A673 (cell line): ENCODE results near the gene AKAP12. TPM values are rescaled to one million over a fixed set of nuclear protein-coding genes. Genes with fewer than 3 reads are reported as not detected.
A peak's percentile ranks its signal among the peaks of the same experiment; 100 is the strongest.

Source experiments
- BruUV-seq: library from RNA; stranded (reverse); fragments of 400-500 nt; replicated peaks from 2 replicates; lab custom pipeline; 2021; lab: Mats Ljungman, UMichigan
- CTCF ChIA-PET: fragments of 300-600 bp; sonication (Branson Sonifier 250); formaldehyde crosslinking; loops from one replicate; lab custom pipeline; 2022; ENCODE audit warnings: antibody characterized with exemption; lab: Charles Lee
- POLR2A ChIA-PET: fragments of 300-600 bp; sonication (Branson Sonifier 250); formaldehyde crosslinking; loops from one replicate; lab custom pipeline; 2022; ENCODE audit warnings: antibody characterized with exemption; ENCODE audit not compliant: low non-redundant PET; lab: Charles Lee
- DNase-seq: peaks from one replicate; pipeline ENCODE4 v3.0.0-alpha.2; 2015; ENCODE audit warnings: low spot score
- H3K27ac ChIP-seq: fragments of 200-600 bp; sonication (generic); 2 replicates; pipeline ENCODE4 v1.5.1; 2016; ENCODE audit warnings: mixed run types, low read depth, mild to moderate bottlenecking, mixed read lengths, antibody characterized with exemption, low read length; ENCODE audit not compliant: poor library complexity, severe bottlenecking
- H3K27me3 ChIP-seq: fragments of 200-600 bp; sonication (generic); replicated peaks from 2 replicates; pipeline ENCODE4 v1.6.1; 2017; ENCODE audit warnings: mixed run types, low read depth, mild to moderate bottlenecking, mixed read lengths, antibody characterized with exemption, low read length; ENCODE audit not compliant: insufficient read depth, poor library complexity
- H3K36me3 ChIP-seq: fragments of 200-600 bp; sonication (generic); 2 replicates; pipeline ENCODE4 v1.6.1; 2016; ENCODE audit warnings: mixed run types, mild to moderate bottlenecking, mixed read lengths, antibody characterized with exemption, low read length; ENCODE audit not compliant: insufficient read depth, poor library complexity, severe bottlenecking
- H3K4me1 ChIP-seq: fragments of 200-600 bp; sonication (generic); 2 replicates; pipeline ENCODE4 v1.6.1; 2017; ENCODE audit warnings: mixed run types, mild to moderate bottlenecking, mixed read lengths, antibody characterized with exemption, low read length; ENCODE audit not compliant: insufficient read depth, poor library complexity, severe bottlenecking
- H3K4me3 ChIP-seq: fragments of 200-600 bp; sonication (generic); 2 replicates; pipeline ENCODE4 v1.5.1; 2016; ENCODE audit warnings: low read depth, mixed run types, mild to moderate bottlenecking, mixed read lengths, low read length; ENCODE audit not compliant: poor library complexity, severe bottlenecking
- H3K9me3 ChIP-seq: fragments of 200-600 bp; sonication (generic); 2 replicates; pipeline ENCODE4 v1.6.1; 2016; ENCODE audit warnings: mixed run types, low read depth, mild to moderate bottlenecking, mixed read lengths, antibody characterized with exemption, low read length; ENCODE audit not compliant: poor library complexity, severe bottlenecking
- CTCF ChIP-seq: fragments of 300-800, 200-600 bp; sonication (generic); conservative IDR thresholded peaks from 2 replicates; pipeline ENCODE4 v1.5.1; 2017; ENCODE audit warnings: low read depth, mild to moderate bottlenecking, antibody characterized with exemption, low read length, moderate library complexity, mixed read lengths
- EZH2 ChIP-seq: fragments of 200-600 bp; sonication (generic); IDR thresholded peaks from 2 replicates; pipeline ENCODE4 v1.6.1; 2017; ENCODE audit warnings: borderline replicate concordance, low read depth, mild to moderate bottlenecking, mixed read lengths, antibody characterized with exemption, low read length; ENCODE audit not compliant: poor library complexity, severe bottlenecking
- intact Hi-C: fragments of 100-400 bp; cut with micrococcal nuclease; formaldehyde crosslinking; loops from one replicate; pipeline ENCODE4 v1.10.0; 2022; ENCODE audit not compliant: unreplicated experiment
- total RNA-seq: library from RNA; stranded (reverse); gene quantifications from 2 replicates; pipeline ENCODE4 v1.2.3, GENCODE V29; 2021

Gene AKAP12
- total RNA-seq, 1 experiment from 2014 or later = 37.3 TPM

GRCh38 chr6:151327101-151327500 is 87.3 kb downstream of the AKAP12 start:
- TF ChIP-seq EZH2 (no peak), CTCF (no peak)
- Histone ChIP-seq H3K9me3 (no peaks in the 10 kb centered on the region), H3K4me1 (peaks cover 44% of the 10 kb centered on the region), H3K4me3 (no peak overlapping the region), H3K36me3 (no peaks in the 10 kb centered on the region), H3K27ac (no peak overlapping the region), H3K27me3 (no peaks in the 10 kb centered on the region)
- BruUV-seq = no TSS peak
- intact Hi-C loops = no loop called here
- CTCF ChIA-PET = no interaction called here
- no peak for DNase-seq
- POLR2A ChIA-PET = no interaction called here

- Histone ChIP-seq H3K27ac (no peak overlapping the region), H3K4me1 (peaks cover 49% of the 10 kb centered on the region), H3K36me3 (no peaks in the 10 kb centered on the region), H3K4me3 (no peak overlapping the region), H3K9me3 (no peaks in the 10 kb centered on the region), H3K27me3 (no peaks in the 10 kb centered on the region)
- ChIA-PET CTCF (interaction anchor here (1.5 kb wide), 1 partner anchor 438 kb away, joined by 4 read pairs; no protein-coding TSS in a partner anchor), POLR2A (interaction anchor here (0.6 kb wide), 1 partner anchor 950 kb away, joined by 5 read pairs; no protein-coding TSS in a partner anchor)
- DNase-seq = peak; percentile 78
- no peak for TF ChIP-seq CTCF
- BruUV-seq = no TSS peak
- intact Hi-C loops = no loop called here
Measured at GRCh38 chr6:151330130-151330696, 90.4 kb downstream of the AKAP12 start.

GRCh38 chr6:151335930-151336329 is 96.2 kb downstream of the AKAP12 start:
- Histone ChIP-seq H3K36me3 (no peaks in the 10 kb centered on the region), H3K9me3 (no peaks in the 10 kb centered on the region), H3K27me3 (no peaks in the 10 kb centered on the region), H3K27ac (no peak overlapping the region), H3K4me1 (peaks cover 32% of the 10 kb centered on the region), H3K4me3 (no peak overlapping the region)
- no peak for DNase-seq
- ChIA-PET CTCF (no interaction called here), POLR2A (no interaction called here)
- TF ChIP-seq EZH2 (no peak), CTCF (no peak)
- intact Hi-C loops = loop anchor here (2.0 to 5.0 kb wide), 2 partner anchors 519 to 919 kb away; no protein-coding TSS in a partner anchor
- no TSS peak for BruUV-seq
